PC-3 (cell line): ENCODE measurements around the gene CARD11. TPM values are rescaled to one million over a fixed set of nuclear protein-coding genes. Genes with fewer than 3 reads are reported as not detected.

Experiments used
- ATAC-seq: fragments of 200-7000 bp; cut with Tn5 transposase; 2 replicates; pipeline ENCODE4 v1.9.1; 2020; ENCODE audit warnings: mild to moderate bottlenecking, moderate library complexity
- BruUV-seq: library from RNA; stranded (reverse); fragments of 400-500 nt; replicated peaks from 2 replicates; lab custom pipeline; 2021; lab: Mats Ljungman, UMichigan
- CTCF ChIA-PET: fragments of 300-600 bp; sonication (Branson Sonifier 250); formaldehyde crosslinking; loops from one replicate; lab custom pipeline; 2022; ENCODE audit warnings: antibody characterized with exemption; lab: Charles Lee
- POLR2A ChIA-PET: fragments of 300-600 bp; sonication (Branson Sonifier 250); formaldehyde crosslinking; loops from one replicate; lab custom pipeline; 2022; ENCODE audit warnings: antibody characterized with exemption; ENCODE audit not compliant: unreplicated experiment; lab: Charles Lee
- DNase-seq: peaks from one replicate; pipeline ENCODE4 v3.0.0-alpha.2; 2015
- H2AFZ ChIP-seq: fragments of 300-600 bp; sonication (generic); 2 replicates; pipeline ENCODE4 v1.6.0; 2016; ENCODE audit warnings: antibody characterized with exemption, low read length
- H3F3A ChIP-seq: fragments of 300-600 bp; sonication (generic); one replicate; pipeline ENCODE4 v1.6.0; 2017; ENCODE audit warnings: antibody characterized with exemption, low read length, control low read depth, mild to moderate bottlenecking; ENCODE audit not compliant: unreplicated experiment
- H3K27ac ChIP-seq: fragments of 300-600 bp; sonication (generic); 2 replicates; pipeline ENCODE4 v1.5.1; 2016; ENCODE audit warnings: mild to moderate bottlenecking, low read length
- H3K27me3 ChIP-seq: fragments of 300-600 bp; sonication (generic); 2 replicates; pipeline ENCODE4 v1.6.1; 2016; ENCODE audit warnings: low read length, mixed read lengths
- H3K36me3 ChIP-seq: fragments of 300-600 bp; sonication (generic); 2 replicates; pipeline ENCODE4 v1.6.1; 2016; ENCODE audit warnings: low read depth, mixed run types, low read length, mixed read lengths
- H3K4me1 ChIP-seq: fragments of 300-600 bp; sonication (generic); 2 replicates; pipeline ENCODE4 v1.5.1; 2016; ENCODE audit warnings: low read length; ENCODE audit not compliant: insufficient read depth
- H3K4me2 ChIP-seq: fragments of 300-600 bp; sonication (generic); 2 replicates; pipeline ENCODE4 v1.6.0; 2016; ENCODE audit warnings: low read length
- H3K4me3 ChIP-seq: fragments of 300-600 bp; sonication (generic); 2 replicates; pipeline ENCODE4 v1.5.1; 2016; ENCODE audit warnings: mild to moderate bottlenecking, low read length, mixed read lengths
- H3K79me2 ChIP-seq: fragments of 300-600 bp; sonication (generic); 2 replicates; pipeline ENCODE4 v1.6.1; 2017; ENCODE audit warnings: low read length, mixed read lengths
- H3K9ac ChIP-seq: fragments of 300-600 bp; sonication (generic); 2 replicates; pipeline ENCODE4 v1.6.0; 2016; ENCODE audit warnings: mild to moderate bottlenecking, low read length
- H3K9me2 ChIP-seq: fragments of 300-600 bp; sonication (generic); replicated peaks from 2 replicates; pipeline ENCODE4 v1.6.1; 2016; ENCODE audit warnings: mixed run types, low read length, mixed read lengths
- H3K9me3 ChIP-seq: fragments of 300-600 bp; sonication (generic); 2 replicates; pipeline ENCODE4 v1.6.1; 2016; ENCODE audit warnings: low read length, mixed read lengths
- H4K20me1 ChIP-seq: fragments of 300-600 bp; sonication (generic); 2 replicates; pipeline ENCODE4 v1.6.1; 2016; ENCODE audit warnings: low read length, mixed read lengths
- CTCF ChIP-seq: fragments of 300-600 bp; sonication (generic); conservative IDR thresholded peaks from 2 replicates; pipeline ENCODE4 v1.5.1; 2017; ENCODE audit warnings: antibody characterized with exemption, low read depth, mild to moderate bottlenecking, low read length
- EZH2 ChIP-seq: fragments of 300-600 bp; sonication (generic); IDR thresholded peaks from one replicate; pipeline ENCODE4 v1.6.1; 2017; ENCODE audit warnings: antibody characterized with exemption, mild to moderate bottlenecking, low read length; ENCODE audit not compliant: unreplicated experiment
- EZH2phosphoT487 ChIP-seq: fragments of 300-600 bp; sonication (generic); IDR thresholded peaks from 2 replicates; pipeline ENCODE4 v1.6.1; 2018; ENCODE audit warnings: mild to moderate bottlenecking, antibody characterized with exemption, low read length, borderline replicate concordance
- intact Hi-C: fragments of 100-400 bp; cut with micrococcal nuclease; formaldehyde crosslinking; loops from 2 replicates; pipeline ENCODE4 v1.9.0; 2023
- total RNA-seq: library from RNA; depleted of rRNA; stranded (reverse); fragments of >200 nt; gene quantifications from 2 replicates; pipeline ENCODE4 v1.2.3, GENCODE V29; 2014

Gene CARD11
- total RNA-seq, 1 experiment from 2014 or later = not detected

GRCh38 chr7:2968616-2969397, 74.9 kb downstream of the CARD11 start:
- H2AFZ ChIP-seq = no peak overlapping the region
- no peak for ATAC-seq
- no peak for TF ChIP-seq EZH2phosphoT487
- no peak for TF ChIP-seq CTCF
- TF ChIP-seq EZH2 = no peak

GRCh38 chr7:2968176-2968575, 75.5 kb downstream of the CARD11 start:
- intact Hi-C loops = no loop called here
- BruUV-seq = no TSS peak

More at GRCh38 chr7:2968616-2969397, 74.9 kb downstream of the CARD11 start:
- Histone ChIP-seq H3K79me2 (no peaks in the 10 kb centered on the region), H3K4me3 (no peak overlapping the region), H3K9me2 (no peaks in the 10 kb centered on the region), H3K9ac (no peak overlapping the region), H3F3A (no peaks in the 10 kb centered on the region), H3K36me3 (no peaks in the 10 kb centered on the region), H3K9me3 (no peaks in the 10 kb centered on the region), H3K27me3 (peaks cover 24% of the 10 kb centered on the region; the same call in 1 of the 2 replicates), H3K4me1 (no peaks in the 10 kb centered on the region), H4K20me1 (no peaks in the 10 kb centered on the region), H3K4me2 (no peak overlapping the region), H3K27ac (no peak overlapping the region)
- ChIA-PET CTCF (no interaction called here), POLR2A (no interaction called here)
- intact Hi-C loops = no loop called here
- BruUV-seq = no TSS peak
- no peak for DNase-seq

More at GRCh38 chr7:2968176-2968575, 75.5 kb downstream of the CARD11 start:
- no peak for ATAC-seq
- H3K27ac ChIP-seq = no peak overlapping the region
- ChIA-PET CTCF (no interaction called here), POLR2A (no interaction called here)
- H3K79me2 ChIP-seq = no peaks in the 10 kb centered on the region
- no peaks in the 10 kb centered on the region for H4K20me1 ChIP-seq
- H3K36me3 ChIP-seq = no peaks in the 10 kb centered on the region
- no peak overlapping the region for H3K9ac ChIP-seq
- no peak overlapping the region for H3K4me2 ChIP-seq
- no peaks in the 10 kb centered on the region for H3K9me3 ChIP-seq
- H3K4me1 ChIP-seq = no peaks in the 10 kb centered on the region
- DNase-seq = no peak
- H3F3A ChIP-seq = no peaks in the 10 kb centered on the region
- H3K4me3 ChIP-seq = no peak overlapping the region
- H2AFZ ChIP-seq = no peak overlapping the region
- peaks cover 20% of the 10 kb centered on the region; the same call in 1 of the 2 replicates for H3K27me3 ChIP-seq
- no peaks in the 10 kb centered on the region for H3K9me2 ChIP-seq
- TF ChIP-seq CTCF (no peak), EZH2 (no peak), EZH2phosphoT487 (no peak)
